OCI-LY3 (cell line): ENCODE data around the gene TAF5L.

Experiments used
- EZH2phosphoT487 ChIP-seq: fragments of 200-600 bp; shearing (Covaris generic); IDR thresholded peaks from 2 replicates; pipeline ENCODE4 v1.6.1; 2018; ENCODE audit warnings: antibody characterized with exemption, mixed run types, low read depth
- TF ChIP-seq, protein P1 (sequence below): fragments of 200-600, 300-600 bp; sonication (generic); IDR thresholded peaks from 2 replicates; pipeline ENCODE4 v1.5.1; 2014; ENCODE audit warnings: antibody characterized with exemption, low read length, low read depth

GRCh38 chr1:229572286-229572685, 53.6 kb downstream of the TAF5L start:
- no peak for TF ChIP-seq EZH2phosphoT487
- TF ChIP-seq, protein P1, sequence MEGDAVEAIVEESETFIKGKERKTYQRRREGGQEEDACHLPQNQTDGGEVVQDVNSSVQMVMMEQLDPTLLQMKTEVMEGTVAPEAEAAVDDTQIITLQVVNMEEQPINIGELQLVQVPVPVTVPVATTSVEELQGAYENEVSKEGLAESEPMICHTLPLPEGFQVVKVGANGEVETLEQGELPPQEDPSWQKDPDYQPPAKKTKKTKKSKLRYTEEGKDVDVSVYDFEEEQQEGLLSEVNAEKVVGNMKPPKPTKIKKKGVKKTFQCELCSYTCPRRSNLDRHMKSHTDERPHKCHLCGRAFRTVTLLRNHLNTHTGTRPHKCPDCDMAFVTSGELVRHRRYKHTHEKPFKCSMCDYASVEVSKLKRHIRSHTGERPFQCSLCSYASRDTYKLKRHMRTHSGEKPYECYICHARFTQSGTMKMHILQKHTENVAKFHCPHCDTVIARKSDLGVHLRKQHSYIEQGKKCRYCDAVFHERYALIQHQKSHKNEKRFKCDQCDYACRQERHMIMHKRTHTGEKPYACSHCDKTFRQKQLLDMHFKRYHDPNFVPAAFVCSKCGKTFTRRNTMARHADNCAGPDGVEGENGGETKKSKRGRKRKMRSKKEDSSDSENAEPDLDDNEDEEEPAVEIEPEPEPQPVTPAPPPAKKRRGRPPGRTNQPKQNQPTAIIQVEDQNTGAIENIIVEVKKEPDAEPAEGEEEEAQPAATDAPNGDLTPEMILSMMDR: no peak
